Endothelial cell of umbilical vein (primary cell): ENCODE measurements around the gene AKAP6.

Source experiments
- EZH2 ChIP-seq: IDR thresholded peaks from 2 replicates; pipeline ENCODE4 v1.6.1; 2012; ENCODE audit warnings: borderline replicate concordance, low read depth, mild to moderate bottlenecking, moderate library complexity, low read length, inconsistent platforms; ENCODE audit not compliant: severe bottlenecking
- FOS ChIP-seq: IDR thresholded peaks from 2 replicates; pipeline ENCODE4 v1.6.1; 2011; ENCODE audit warnings: mild to moderate bottlenecking, low read length, moderate library complexity, borderline replicate concordance; ENCODE audit not compliant: insufficient read depth
- GATA2 ChIP-seq: IDR thresholded peaks from 2 replicates; pipeline ENCODE4 v1.7.0; 2011; ENCODE audit warnings: low read depth, mild to moderate bottlenecking, moderate library complexity, mixed read lengths, low read length; ENCODE audit not compliant: insufficient read length, insufficient read depth
- JUN ChIP-seq: IDR thresholded peaks from 2 replicates; pipeline ENCODE4 v1.6.1; 2011; ENCODE audit warnings: borderline replicate concordance, low read depth; ENCODE audit not compliant: insufficient read length, insufficient read depth
- MYC ChIP-seq: IDR thresholded peaks from one replicate; pipeline ENCODE4 v1.6.1; 2011; ENCODE audit warnings: mild to moderate bottlenecking, low read depth, low read length
- POLR2A ChIP-seq: IDR thresholded peaks from 2 replicates; pipeline ENCODE4 v1.6.1; 2012; ENCODE audit warnings: low read depth, mild to moderate bottlenecking, control low read depth, low read length
- POLR2AphosphoS5 ChIP-seq: IDR thresholded peaks from 2 replicates; pipeline ENCODE4 v1.6.1; 2012; ENCODE audit warnings: low read depth, mild to moderate bottlenecking, control low read depth, low read length, moderate library complexity; ENCODE audit not compliant: insufficient read depth
- TF ChIP-seq, protein P1 (sequence below), 2 donors: IDR thresholded peaks; 1 replicate in 1 of 2; 2 replicates in 1 of 2; pipeline ENCODE4 v1.5.1; 2011; ENCODE audit warnings: low read length in 2 of 2, mild to moderate bottlenecking in 2 of 2, moderate library complexity in 2 of 2, control low read depth in 1 of 2, inconsistent platforms in 1 of 2, low read depth in 1 of 2; ENCODE audit not compliant: insufficient read depth in 1 of 2; ENCODE audit errors: extremely low read depth in 1 of 2
- TF ChIP-seq, protein P2 (sequence below): IDR thresholded peaks from 2 replicates; pipeline ENCODE4 v1.6.1; 2011; ENCODE audit not compliant: insufficient read depth, insufficient read length

DNA sequence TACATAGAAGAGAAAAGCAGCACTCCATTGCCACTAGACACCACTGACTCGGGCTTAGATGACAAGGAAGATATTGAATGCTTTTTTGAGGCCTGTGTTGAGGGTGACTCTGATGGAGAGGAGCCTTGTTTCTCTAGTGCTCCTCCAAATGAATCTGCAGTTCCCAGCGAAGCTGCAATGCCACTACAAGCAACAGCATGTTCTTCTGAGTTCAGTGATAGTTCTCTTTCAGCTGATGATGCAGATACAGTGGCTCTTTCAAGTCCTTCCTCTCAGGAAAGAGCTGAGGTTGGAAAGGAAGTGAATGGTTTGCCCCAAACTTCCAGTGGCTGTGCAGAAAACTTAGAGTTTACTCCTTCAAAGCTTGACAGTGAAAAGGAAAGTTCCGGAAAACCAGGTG is 495.1 kb downstream of the AKAP6 start:
- no peak for TF ChIP-seq POLR2AphosphoS5
- no peak for TF ChIP-seq GATA2
- TF ChIP-seq, protein P1, sequence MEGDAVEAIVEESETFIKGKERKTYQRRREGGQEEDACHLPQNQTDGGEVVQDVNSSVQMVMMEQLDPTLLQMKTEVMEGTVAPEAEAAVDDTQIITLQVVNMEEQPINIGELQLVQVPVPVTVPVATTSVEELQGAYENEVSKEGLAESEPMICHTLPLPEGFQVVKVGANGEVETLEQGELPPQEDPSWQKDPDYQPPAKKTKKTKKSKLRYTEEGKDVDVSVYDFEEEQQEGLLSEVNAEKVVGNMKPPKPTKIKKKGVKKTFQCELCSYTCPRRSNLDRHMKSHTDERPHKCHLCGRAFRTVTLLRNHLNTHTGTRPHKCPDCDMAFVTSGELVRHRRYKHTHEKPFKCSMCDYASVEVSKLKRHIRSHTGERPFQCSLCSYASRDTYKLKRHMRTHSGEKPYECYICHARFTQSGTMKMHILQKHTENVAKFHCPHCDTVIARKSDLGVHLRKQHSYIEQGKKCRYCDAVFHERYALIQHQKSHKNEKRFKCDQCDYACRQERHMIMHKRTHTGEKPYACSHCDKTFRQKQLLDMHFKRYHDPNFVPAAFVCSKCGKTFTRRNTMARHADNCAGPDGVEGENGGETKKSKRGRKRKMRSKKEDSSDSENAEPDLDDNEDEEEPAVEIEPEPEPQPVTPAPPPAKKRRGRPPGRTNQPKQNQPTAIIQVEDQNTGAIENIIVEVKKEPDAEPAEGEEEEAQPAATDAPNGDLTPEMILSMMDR (IDR thresholded peaks at IDR 0.05; ENCODE audit: extremely low read depth in 1 of 2, insufficient read depth in 1 of 2, low read depth in 1 of 2, low read length in 2 of 2) = no peak
- no peak for TF ChIP-seq POLR2A
- no peak for TF ChIP-seq MYC
- TF ChIP-seq JUN = no peak
- no peak for TF ChIP-seq EZH2
- TF ChIP-seq, protein P2, sequence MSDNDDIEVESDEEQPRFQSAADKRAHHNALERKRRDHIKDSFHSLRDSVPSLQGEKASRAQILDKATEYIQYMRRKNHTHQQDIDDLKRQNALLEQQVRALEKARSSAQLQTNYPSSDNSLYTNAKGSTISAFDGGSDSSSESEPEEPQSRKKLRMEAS = no peak
- TF ChIP-seq FOS = no peak
